Measurements from ENCODE around the gene PARD3B.

Gene PARD3B

GRCh38 chr2:204750389-204750788 lies 205.1 kb downstream of the PARD3B start:
- no peak overlapping the region for H3K4me3 ChIP-seq (ENCODE audit: low read length)
- no peaks in the 10 kb centered on the region for H3K27me3 ChIP-seq (ENCODE audit: control insufficient read depth, insufficient read depth, low read length)
- no peaks in the 10 kb centered on the region for H3K36me3 ChIP-seq (ENCODE audit: control insufficient read depth, insufficient read depth, low read length)
- no peak overlapping the region for H3K9ac ChIP-seq (ENCODE audit: low read length)
- H3K4me1 ChIP-seq (ENCODE audit: control insufficient read depth, insufficient read depth, low read length), result no peaks in the 10 kb centered on the region
- no peaks in the 10 kb centered on the region for H3K9me3 ChIP-seq (ENCODE audit: control insufficient read depth, low read length)

DNA sequence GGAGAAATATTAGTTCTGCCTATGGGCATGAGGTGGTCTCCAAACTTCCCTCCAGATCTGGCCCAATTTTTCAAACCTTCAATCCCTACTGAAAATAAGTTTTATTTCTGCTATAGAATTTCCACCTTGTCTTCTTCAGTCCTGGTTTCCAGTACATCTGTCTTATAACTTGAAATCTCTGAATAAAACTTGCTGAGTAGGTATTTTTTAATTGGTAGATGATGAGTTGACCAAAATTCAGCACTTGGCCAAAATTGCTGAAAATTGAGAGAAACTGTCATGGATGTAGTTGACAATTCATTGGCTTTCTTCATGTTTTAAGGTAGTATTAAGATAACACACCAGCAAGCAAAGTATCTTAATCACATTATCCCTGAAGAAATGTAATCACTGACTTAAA lies 206.2 kb downstream of the PARD3B start:
- Histone ChIP-seq H3K4me3 (ENCODE audit: low read length) (no peak overlapping the region), H3K36me3 (ENCODE audit: control insufficient read depth, insufficient read depth, low read length) (no peaks in the 10 kb centered on the region), H3K9me3 (ENCODE audit: control insufficient read depth, low read length) (no peaks in the 10 kb centered on the region), H3K4me1 (ENCODE audit: control insufficient read depth, insufficient read depth, low read length) (no peaks in the 10 kb centered on the region), H3K9ac (ENCODE audit: low read length) (no peak overlapping the region), H3K27me3 (ENCODE audit: control insufficient read depth, insufficient read depth, low read length) (no peaks in the 10 kb centered on the region)

GRCh38 chr2:204753841-204754240 lies 208.6 kb downstream of the PARD3B start:
- Histone ChIP-seq H3K27me3 (ENCODE audit: control insufficient read depth, insufficient read depth, low read length) (no peaks in the 10 kb centered on the region), H3K9ac (ENCODE audit: low read length) (no peak overlapping the region), H3K9me3 (ENCODE audit: control insufficient read depth, low read length) (no peaks in the 10 kb centered on the region), H3K4me3 (ENCODE audit: low read length) (no peak overlapping the region), H3K36me3 (ENCODE audit: control insufficient read depth, insufficient read depth, low read length) (no peaks in the 10 kb centered on the region), H3K4me1 (ENCODE audit: control insufficient read depth, insufficient read depth, low read length) (no peaks in the 10 kb centered on the region)

GRCh38 chr2:204754898-204755297 lies 209.6 kb downstream of the PARD3B start:
- no peaks in the 10 kb centered on the region for H3K27me3 ChIP-seq (ENCODE audit: control insufficient read depth, insufficient read depth, low read length)
- no peaks in the 10 kb centered on the region for H3K36me3 ChIP-seq (ENCODE audit: control insufficient read depth, insufficient read depth, low read length)
- H3K4me3 ChIP-seq (ENCODE audit: low read length), result no peak overlapping the region
- no peak overlapping the region for H3K9ac ChIP-seq (ENCODE audit: low read length)
- H3K9me3 ChIP-seq (ENCODE audit: control insufficient read depth, low read length), result no peaks in the 10 kb centered on the region
- H3K4me1 ChIP-seq (ENCODE audit: control insufficient read depth, insufficient read depth, low read length), result no peaks in the 10 kb centered on the region

DNA sequence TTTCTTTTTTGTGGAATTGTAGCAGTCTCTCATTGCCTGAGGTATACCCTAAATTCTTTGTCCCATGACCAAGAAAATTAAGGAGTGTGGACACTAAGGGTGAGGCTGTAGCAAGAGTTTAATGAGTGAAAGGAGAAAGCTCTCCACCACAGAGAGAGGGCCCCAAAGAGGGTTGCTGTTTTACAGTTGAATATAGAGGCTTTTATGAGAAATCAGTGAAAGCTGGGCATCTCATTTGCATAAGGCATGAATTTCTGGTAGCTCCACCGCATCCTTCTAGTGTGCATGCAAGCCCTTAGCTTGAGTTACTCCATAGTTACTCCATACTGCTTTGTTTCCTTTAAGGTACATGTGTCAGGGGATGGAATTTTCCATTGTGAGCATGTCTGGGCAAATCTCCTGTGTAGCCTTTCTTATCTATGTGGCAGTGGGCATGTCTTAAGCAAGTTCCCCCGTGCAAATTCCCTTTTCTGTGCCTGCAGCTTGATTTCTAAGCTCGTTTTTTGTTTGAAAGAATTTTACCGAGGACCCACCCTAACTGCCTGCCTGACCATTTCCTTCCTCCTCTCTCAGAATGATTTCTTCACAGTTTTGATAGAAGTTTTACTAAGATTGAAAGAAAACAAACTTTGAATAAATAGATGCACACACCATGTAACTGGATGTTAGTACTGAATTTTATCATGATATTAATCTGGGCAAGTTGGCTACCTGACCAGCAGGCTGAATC lies 218.9 kb downstream of the PARD3B start:
- Histone ChIP-seq H3K27me3 (ENCODE audit: control insufficient read depth, insufficient read depth, low read length) (no peaks in the 10 kb centered on the region), H3K4me1 (ENCODE audit: control insufficient read depth, insufficient read depth, low read length) (no peaks in the 10 kb centered on the region), H3K36me3 (ENCODE audit: control insufficient read depth, insufficient read depth, low read length) (no peaks in the 10 kb centered on the region), H3K4me3 (ENCODE audit: low read length) (no peak overlapping the region), H3K9ac (ENCODE audit: low read length) (no peak overlapping the region), H3K9me3 (ENCODE audit: control insufficient read depth, low read length) (no peaks in the 10 kb centered on the region)

DNA sequence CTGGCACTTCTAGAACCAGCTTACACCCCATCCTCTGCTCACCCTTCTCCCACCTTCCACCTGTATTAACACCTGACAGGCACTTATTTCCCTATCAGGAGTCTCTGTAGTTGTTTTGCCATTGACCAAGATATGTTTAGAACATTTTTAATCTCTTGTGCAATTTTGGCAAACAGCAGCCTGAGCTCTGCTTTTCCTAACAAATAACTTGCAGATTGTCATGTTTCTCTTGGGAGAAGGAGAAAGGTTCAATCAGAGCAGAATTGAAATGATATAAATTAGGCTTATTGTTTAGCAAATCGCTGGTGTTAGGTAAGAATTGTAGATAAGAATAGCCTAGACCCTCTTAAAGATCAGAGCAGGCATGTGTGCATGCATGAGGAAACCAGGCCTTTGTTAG lies 225.5 kb downstream of the PARD3B start:
- Histone ChIP-seq H3K4me1 (ENCODE audit: control insufficient read depth, insufficient read depth, low read length) (no peaks in the 10 kb centered on the region), H3K27me3 (ENCODE audit: control insufficient read depth, insufficient read depth, low read length) (no peaks in the 10 kb centered on the region), H3K4me3 (ENCODE audit: low read length) (no peak overlapping the region), H3K36me3 (ENCODE audit: control insufficient read depth, insufficient read depth, low read length) (no peaks in the 10 kb centered on the region), H3K9ac (ENCODE audit: low read length) (no peak overlapping the region), H3K9me3 (ENCODE audit: control insufficient read depth, low read length) (no peaks in the 10 kb centered on the region)

DNA sequence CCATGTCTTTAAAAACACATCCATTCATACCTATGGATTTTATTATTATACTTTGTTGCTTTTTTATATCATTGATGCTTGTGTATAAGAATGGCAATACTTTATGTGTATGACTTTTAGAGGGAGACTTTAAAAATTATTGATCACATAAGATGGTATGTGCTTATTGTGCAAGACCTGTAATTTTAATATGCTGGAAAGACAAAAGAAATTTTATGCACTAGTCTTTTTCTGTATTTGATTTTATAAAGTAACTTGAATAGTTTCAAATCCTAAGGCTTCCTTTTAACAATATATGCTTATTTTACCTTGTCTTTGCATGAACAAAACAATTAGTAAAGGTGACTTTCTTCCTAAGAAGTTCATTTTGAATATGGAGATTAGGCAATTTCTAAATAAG lies 226.4 kb downstream of the PARD3B start:
- no peaks in the 10 kb centered on the region for H3K9me3 ChIP-seq (ENCODE audit: control insufficient read depth, low read length)
- H3K4me1 ChIP-seq (ENCODE audit: control insufficient read depth, insufficient read depth, low read length), result no peaks in the 10 kb centered on the region
- H3K27me3 ChIP-seq (ENCODE audit: control insufficient read depth, insufficient read depth, low read length), result no peaks in the 10 kb centered on the region
- H3K9ac ChIP-seq (ENCODE audit: low read length), result no peak overlapping the region
- H3K4me3 ChIP-seq (ENCODE audit: low read length), result no peak overlapping the region
- H3K36me3 ChIP-seq (ENCODE audit: control insufficient read depth, insufficient read depth, low read length), result no peaks in the 10 kb centered on the region

- no peaks in the 10 kb centered on the region for H3K27me3 ChIP-seq (ENCODE audit: control insufficient read depth, insufficient read depth, low read length)
- no peaks in the 10 kb centered on the region for H3K4me1 ChIP-seq (ENCODE audit: control insufficient read depth, insufficient read depth, low read length)
- H3K9me3 ChIP-seq (ENCODE audit: control insufficient read depth, low read length), result no peaks in the 10 kb centered on the region
- no peaks in the 10 kb centered on the region for H3K36me3 ChIP-seq (ENCODE audit: control insufficient read depth, insufficient read depth, low read length)
- H3K4me3 ChIP-seq (ENCODE audit: low read length), result no peak overlapping the region
- H3K9ac ChIP-seq (ENCODE audit: low read length), result no peak overlapping the region
Measured at GRCh38 chr2:204772546-204772945, 227.3 kb downstream of the PARD3B start.

- no peaks in the 10 kb centered on the region for H3K36me3 ChIP-seq (ENCODE audit: control insufficient read depth, insufficient read depth, low read length)
- H3K9ac ChIP-seq (ENCODE audit: low read length), result no peak overlapping the region
- H3K4me1 ChIP-seq (ENCODE audit: control insufficient read depth, insufficient read depth, low read length), result no peaks in the 10 kb centered on the region
- H3K4me3 ChIP-seq (ENCODE audit: low read length), result no peak overlapping the region
- no peaks in the 10 kb centered on the region for H3K9me3 ChIP-seq (ENCODE audit: control insufficient read depth, low read length)
- no peaks in the 10 kb centered on the region for H3K27me3 ChIP-seq (ENCODE audit: control insufficient read depth, insufficient read depth, low read length)
Measured at GRCh38 chr2:204775766-204776165, 230.5 kb downstream of the PARD3B start.

GRCh38 chr2:204776781-204777559 lies 231.7 kb downstream of the PARD3B start:
- H3K9ac ChIP-seq (ENCODE audit: low read length), result no peak overlapping the region
- H3K4me1 ChIP-seq (ENCODE audit: control insufficient read depth, insufficient read depth, low read length), result no peaks in the 10 kb centered on the region
- H3K9me3 ChIP-seq (ENCODE audit: control insufficient read depth, low read length), result no peaks in the 10 kb centered on the region
- no peak overlapping the region for H3K4me3 ChIP-seq (ENCODE audit: low read length)
- H3K36me3 ChIP-seq (ENCODE audit: control insufficient read depth, insufficient read depth, low read length), result no peaks in the 10 kb centered on the region
- H3K27me3 ChIP-seq (ENCODE audit: control insufficient read depth, insufficient read depth, low read length), result no peaks in the 10 kb centered on the region

GRCh38 chr2:204779771-204780170 lies 234.5 kb downstream of the PARD3B start:
- H3K36me3 ChIP-seq (ENCODE audit: control insufficient read depth, insufficient read depth, low read length), result no peaks in the 10 kb centered on the region
- H3K9ac ChIP-seq (ENCODE audit: low read length), result no peak overlapping the region
- H3K27me3 ChIP-seq (ENCODE audit: control insufficient read depth, insufficient read depth, low read length), result no peaks in the 10 kb centered on the region
- H3K4me1 ChIP-seq (ENCODE audit: control insufficient read depth, insufficient read depth, low read length), result no peaks in the 10 kb centered on the region
- no peak overlapping the region for H3K4me3 ChIP-seq (ENCODE audit: low read length)
- no peaks in the 10 kb centered on the region for H3K9me3 ChIP-seq (ENCODE audit: control insufficient read depth, low read length)

DNA sequence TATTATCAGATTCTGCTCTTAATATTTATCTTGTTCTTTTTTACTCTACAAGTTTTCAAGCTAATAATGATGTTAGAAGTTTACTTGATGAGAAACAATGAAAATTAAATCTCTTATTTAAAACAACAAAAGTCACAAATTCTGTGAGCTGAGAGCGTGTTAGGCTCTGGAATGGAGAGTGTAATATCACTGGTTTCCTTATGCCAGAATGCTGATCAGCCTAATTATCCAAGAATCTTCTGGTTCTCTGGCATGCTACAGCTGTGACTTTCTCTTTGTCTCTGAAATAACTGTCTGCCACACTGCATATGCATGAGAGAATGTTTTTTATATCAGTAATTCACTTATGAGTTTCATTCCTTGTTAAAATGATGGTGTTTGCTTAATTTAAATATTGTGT lies 236.7 kb downstream of the PARD3B start:
- Histone ChIP-seq H3K27me3 (ENCODE audit: control insufficient read depth, insufficient read depth, low read length) (no peaks in the 10 kb centered on the region), H3K4me3 (ENCODE audit: low read length) (no peak overlapping the region), H3K9ac (ENCODE audit: low read length) (no peak overlapping the region), H3K9me3 (ENCODE audit: control insufficient read depth, low read length) (no peaks in the 10 kb centered on the region), H3K4me1 (ENCODE audit: control insufficient read depth, insufficient read depth, low read length) (no peaks in the 10 kb centered on the region), H3K36me3 (ENCODE audit: control insufficient read depth, insufficient read depth, low read length) (no peaks in the 10 kb centered on the region)

All from mucosa of stomach (tissue), 1 donor.